Tibial nerve (tissue), 3 donors: Measurements from ENCODE around the gene KRT6C.

Experiments
- CTCF ChIP-seq, 5 experiments: fragments of 200-600 bp in 3 of 5; fragments of 450-650 bp in 2 of 5; sonication (generic) in 3 of 5; IDR thresholded peaks; one replicate each; pipeline ENCODE4 v1.5.1; 2016 to 2019; ENCODE audit warnings: antibody characterized with exemption in 5 of 5, mild to moderate bottlenecking in 3 of 5, moderate library complexity in 2 of 5
- POLR2A ChIP-seq, 2 donors: fragments of 450-650 bp; IDR thresholded peaks; one replicate each; pipeline ENCODE4 v1.6.1; 2017; ENCODE audit warnings: antibody characterized with exemption in 2 of 2, mild to moderate bottlenecking in 2 of 2, moderate library complexity in 2 of 2

- TF ChIP-seq CTCF (IDR thresholded peaks at IDR 0.05) (no peak), POLR2A (IDR thresholded peaks at IDR 0.05) (no peak)
Observed at GRCh38 chr12:52488736-52489135, 15.1 kb upstream of the KRT6C start.
